ENCODE measurements around the gene TRMT11.

TRMT11 gene

DNA sequence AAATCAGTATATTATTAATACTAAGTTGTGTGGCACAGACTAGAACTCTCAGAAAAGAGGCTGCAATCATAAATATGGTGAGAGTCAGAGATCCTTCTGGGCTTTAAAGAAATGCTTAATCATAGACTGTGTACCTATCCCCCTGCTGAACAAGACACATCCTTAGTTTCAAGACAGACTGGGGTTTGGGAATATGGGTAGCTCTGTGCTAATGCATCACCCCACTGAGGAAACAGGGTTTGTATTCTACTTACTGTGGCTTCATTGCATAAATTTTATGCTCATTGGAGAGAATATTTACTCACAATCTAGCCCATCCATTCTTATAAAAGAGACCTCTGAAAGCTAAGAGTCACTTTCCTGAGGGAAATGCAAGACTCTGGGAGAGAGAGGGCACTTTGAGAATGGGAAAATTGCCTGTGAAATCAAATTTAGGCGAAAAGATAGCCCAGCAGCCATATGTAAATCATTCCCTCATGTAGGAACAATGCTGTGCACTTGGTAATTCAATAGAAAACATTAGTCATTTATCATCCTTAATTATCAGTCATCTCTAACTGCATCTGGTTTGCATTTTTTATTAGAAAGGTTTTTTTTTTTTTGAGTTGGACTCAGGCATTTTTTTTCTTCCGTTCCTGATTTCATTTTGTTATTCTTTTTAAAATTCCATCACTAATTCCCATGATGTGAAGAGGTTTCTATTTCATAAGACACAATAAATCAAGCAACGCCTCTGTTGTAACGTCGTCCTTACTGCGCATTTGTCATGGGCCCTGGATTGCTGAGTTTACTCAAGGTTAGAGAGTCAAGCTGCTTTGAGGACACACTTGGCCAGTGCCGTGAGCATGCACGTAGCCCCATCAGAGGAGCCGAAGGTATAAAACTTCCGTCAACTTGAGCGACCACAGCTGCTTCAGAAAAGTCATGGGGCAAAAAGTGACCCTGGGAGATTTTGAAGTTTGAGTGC lies 91.8 kb downstream of the TRMT11 start:
- DNase-seq = no peak

DNA sequence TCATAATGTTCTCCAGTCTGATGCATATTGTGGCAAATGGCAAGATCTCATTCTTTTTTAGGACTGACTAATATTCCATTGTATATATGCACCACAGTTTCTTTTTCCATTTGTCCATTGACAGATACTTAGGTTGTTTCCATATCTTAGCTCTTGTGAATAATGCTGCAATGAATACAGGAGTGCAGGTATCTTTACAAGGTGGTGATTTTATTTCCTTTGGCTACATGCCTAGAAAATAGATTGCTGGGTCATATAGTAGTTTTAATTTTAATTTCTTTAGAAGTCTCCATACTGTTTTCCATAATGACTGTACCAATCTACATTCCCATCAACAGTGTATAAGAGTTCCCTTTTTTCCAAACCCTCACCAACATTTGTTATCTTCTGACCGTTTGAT lies 97.5 kb downstream of the TRMT11 start:
- no peak for DNase-seq

DNA sequence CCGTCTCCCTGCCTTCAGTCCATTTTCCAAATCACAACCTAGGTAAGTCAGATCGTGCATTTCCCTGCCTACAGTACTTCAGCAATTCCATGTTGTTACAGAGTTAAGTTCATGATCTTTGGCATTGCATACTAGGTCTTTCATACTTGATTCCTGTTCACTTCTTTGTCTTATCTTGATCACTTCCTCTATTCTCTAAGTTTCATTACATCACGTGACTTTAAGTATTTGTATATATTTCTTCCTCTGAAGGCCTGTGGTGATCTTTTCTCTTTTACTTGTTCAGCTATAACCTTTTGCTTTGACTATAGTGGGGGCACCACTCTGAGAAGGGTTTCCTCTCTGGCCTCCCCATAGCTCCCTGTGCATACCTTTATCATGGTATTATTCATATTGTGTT lies 100.2 kb downstream of the TRMT11 start:
- no peak for DNase-seq
